HG02678 (cell line): ENCODE data around the gene PPP2R5B.
"Not testable (repeated sequence)": the region's sequence is repeated elsewhere in the genome, so short reads cannot be mapped to it uniquely, and the experiment has no call there.

Source experiments
- ATAC-seq: cut with Tn5 transposase; IDR thresholded peaks from one replicate; pipeline ENCODE4 v1.9.1; 2021; ENCODE audit warnings: mild to moderate bottlenecking, moderate library complexity; ENCODE audit not compliant: unreplicated experiment

The PPP2R5B gene

GRCh38 chr11:64971421-64972233 is 47.1 kb downstream of the PPP2R5B start, which contains the start of gene MAJIN:
TSS of gene MAJIN (minus strand) at chr11:64972108. CDS start at chr11:64959405, 12,703 bp downstream.
- ATAC-seq: no peak

DNA sequence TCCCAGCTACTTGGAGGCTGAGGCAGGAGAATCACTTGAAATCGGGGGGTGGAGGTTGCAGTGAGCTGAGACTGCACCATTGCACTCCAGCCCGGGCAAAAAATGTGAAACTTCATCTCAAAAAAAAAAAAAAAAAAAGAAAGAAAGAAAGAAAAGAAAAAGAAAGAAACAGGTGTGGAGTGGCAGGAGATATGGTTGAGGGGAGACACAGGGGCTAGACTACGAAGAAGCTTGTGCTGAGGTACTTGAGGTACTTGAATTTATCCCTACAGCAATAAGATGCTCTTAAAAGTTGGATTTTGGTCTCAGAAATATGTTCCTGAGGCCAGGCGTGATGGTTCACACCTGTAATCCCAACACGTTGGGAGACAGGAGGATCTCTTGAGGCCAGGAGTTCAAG is 49.6 kb downstream of the PPP2R5B start:
- no peak for ATAC-seq

- no peak for ATAC-seq
Measured at GRCh38 chr11:64976651-64977050, 52.2 kb downstream of the PPP2R5B start.

DNA sequence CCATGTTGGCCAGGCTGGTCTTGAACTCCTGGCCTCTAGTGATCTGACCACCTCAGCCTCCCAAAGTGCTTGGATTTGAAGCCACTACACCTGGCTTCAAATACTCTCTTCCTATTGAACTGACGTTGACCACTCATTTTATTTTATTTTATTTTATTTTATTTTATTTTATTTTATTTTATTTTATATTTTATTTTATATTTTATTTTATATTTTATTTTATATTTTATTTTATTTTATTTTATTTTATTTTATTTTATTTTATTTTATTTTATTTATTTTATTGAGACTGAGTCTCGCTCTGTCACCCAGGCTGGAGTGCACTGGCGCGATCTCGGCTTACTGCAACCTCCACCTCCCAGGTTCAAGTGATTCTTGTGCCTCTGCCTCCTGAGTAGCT is 58.9 kb downstream of the PPP2R5B start:
- not testable (repeated sequence) for ATAC-seq
